Measurements from ENCODE around the gene PSMB3.
"Not testable (repeated sequence)": the region's sequence is repeated elsewhere in the genome, so short reads cannot be mapped to it uniquely, and the experiment has no call there.

The PSMB3 gene

DNA sequence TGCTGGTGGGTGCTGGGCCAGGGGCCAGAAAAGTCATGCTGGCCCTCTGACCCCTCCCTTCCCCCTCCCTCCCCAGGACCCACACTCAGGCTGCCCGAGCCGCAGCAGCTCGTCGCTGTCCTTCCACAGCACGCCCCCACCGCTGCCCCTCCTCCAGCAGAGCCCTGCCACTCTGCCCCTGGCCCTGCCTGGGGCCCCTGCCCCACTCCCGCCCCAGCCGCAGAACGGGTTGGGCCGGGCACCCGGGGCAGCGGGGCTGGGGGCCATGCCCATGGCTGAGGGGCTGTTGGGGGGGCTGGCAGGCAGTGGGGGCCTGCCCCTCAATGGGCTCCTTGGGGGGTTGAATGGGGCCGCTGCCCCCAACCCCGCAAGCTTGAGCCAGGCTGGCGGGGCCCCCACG lies 30.7 kb upstream of the PSMB3 start:
- H4K20me1 ChIP-seq (ENCODE audit: insufficient read depth, low read length): no peaks in the 10 kb centered on the region
- no peaks in the 10 kb centered on the region for H3K4me1 ChIP-seq (ENCODE audit: low read length)
- no peak for DNase-seq
- no peak overlapping the region for H3K4me3 ChIP-seq (ENCODE audit: low read length)
- H3F3A ChIP-seq (ENCODE audit: insufficient read depth, low read length): no peaks in the 10 kb centered on the region
- no peaks in the 10 kb centered on the region for H3K9me3 ChIP-seq (replicated peaks; ENCODE audit: insufficient read depth, low read length)
- no peak overlapping the region for H3K9ac ChIP-seq (ENCODE audit: low read length)
- H3K9me2 ChIP-seq (replicated peaks; ENCODE audit: insufficient read depth, low read length): no peaks in the 10 kb centered on the region
- H3K27me3 ChIP-seq (replicated peaks; ENCODE audit: insufficient read depth, low read length): no peaks in the 10 kb centered on the region
- H3K4me2 ChIP-seq (ENCODE audit: low read depth, low read length): no peak overlapping the region
- H3K79me2 ChIP-seq (ENCODE audit: low read length): no peaks in the 10 kb centered on the region
- no peaks in the 10 kb centered on the region for H3K36me3 ChIP-seq (replicated peaks; ENCODE audit: insufficient read depth, low read length)
- no peak overlapping the region for H3K27ac ChIP-seq (ENCODE audit: low read length)
- no peak overlapping the region for H2AFZ ChIP-seq (ENCODE audit: low read length)
- TF ChIP-seq EZH2 (optimal IDR thresholded peaks at IDR 0.05; ENCODE audit: low read depth, low read length) (no peak), EZH2phosphoT487 (IDR thresholded peaks at IDR 0.05; ENCODE audit: low read length) (no peak)
- TF ChIP-seq, protein P1, sequence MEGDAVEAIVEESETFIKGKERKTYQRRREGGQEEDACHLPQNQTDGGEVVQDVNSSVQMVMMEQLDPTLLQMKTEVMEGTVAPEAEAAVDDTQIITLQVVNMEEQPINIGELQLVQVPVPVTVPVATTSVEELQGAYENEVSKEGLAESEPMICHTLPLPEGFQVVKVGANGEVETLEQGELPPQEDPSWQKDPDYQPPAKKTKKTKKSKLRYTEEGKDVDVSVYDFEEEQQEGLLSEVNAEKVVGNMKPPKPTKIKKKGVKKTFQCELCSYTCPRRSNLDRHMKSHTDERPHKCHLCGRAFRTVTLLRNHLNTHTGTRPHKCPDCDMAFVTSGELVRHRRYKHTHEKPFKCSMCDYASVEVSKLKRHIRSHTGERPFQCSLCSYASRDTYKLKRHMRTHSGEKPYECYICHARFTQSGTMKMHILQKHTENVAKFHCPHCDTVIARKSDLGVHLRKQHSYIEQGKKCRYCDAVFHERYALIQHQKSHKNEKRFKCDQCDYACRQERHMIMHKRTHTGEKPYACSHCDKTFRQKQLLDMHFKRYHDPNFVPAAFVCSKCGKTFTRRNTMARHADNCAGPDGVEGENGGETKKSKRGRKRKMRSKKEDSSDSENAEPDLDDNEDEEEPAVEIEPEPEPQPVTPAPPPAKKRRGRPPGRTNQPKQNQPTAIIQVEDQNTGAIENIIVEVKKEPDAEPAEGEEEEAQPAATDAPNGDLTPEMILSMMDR (IDR thresholded peaks at IDR 0.05; ENCODE audit: low read length): no peak

DNA sequence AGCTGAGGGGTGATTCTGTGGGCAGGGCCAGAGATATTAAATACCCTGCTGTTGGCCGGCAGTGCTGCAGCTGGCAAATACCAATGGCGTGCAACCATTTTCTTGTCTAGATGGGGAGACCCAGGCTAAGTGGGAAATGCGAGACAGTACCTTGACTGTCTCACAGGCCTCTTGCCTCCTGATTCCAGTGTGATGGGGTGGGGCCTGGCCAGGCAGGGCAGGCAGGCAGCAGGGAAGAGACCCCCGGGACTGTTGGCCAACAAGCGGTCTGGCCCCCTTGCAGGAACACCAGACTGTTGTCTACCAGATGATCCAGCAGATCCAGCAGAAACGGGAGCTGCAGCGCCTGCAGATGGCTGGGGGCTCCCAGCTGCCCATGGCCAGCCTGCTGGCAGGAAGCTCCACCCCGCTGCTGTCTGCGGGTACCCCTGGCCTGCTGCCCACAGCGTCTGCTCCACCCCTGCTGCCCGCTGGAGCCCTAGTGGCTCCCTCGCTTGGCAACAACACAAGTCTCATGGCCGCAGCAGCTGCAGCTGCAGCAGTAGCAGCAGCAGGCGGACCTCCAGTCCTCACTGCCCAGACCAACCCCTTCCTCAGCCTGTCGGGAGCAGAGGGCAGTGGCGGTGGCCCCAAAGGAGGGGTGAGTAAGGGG lies 28.1 kb upstream of the PSMB3 start:
- TF ChIP-seq EZH2phosphoT487 (IDR thresholded peaks at IDR 0.05; ENCODE audit: low read length): no peak
- Histone ChIP-seq H3K4me1 (ENCODE audit: low read length) (no peaks in the 10 kb centered on the region), H3F3A (ENCODE audit: insufficient read depth, low read length) (peaks cover 15% of the 10 kb centered on the region), H2AFZ (ENCODE audit: low read length) (no peak overlapping the region), H3K9me3 (replicated peaks; ENCODE audit: insufficient read depth, low read length) (no peaks in the 10 kb centered on the region), H3K9me2 (replicated peaks; ENCODE audit: insufficient read depth, low read length) (no peaks in the 10 kb centered on the region), H3K4me3 (ENCODE audit: low read length) (no peak overlapping the region), H3K36me3 (replicated peaks; ENCODE audit: insufficient read depth, low read length) (no peaks in the 10 kb centered on the region), H3K9ac (ENCODE audit: low read length) (no peak overlapping the region), H3K27ac (ENCODE audit: low read length) (no peak overlapping the region), H3K4me2 (ENCODE audit: low read depth, low read length) (no peak overlapping the region), H4K20me1 (ENCODE audit: insufficient read depth, low read length) (no peaks in the 10 kb centered on the region), H3K27me3 (replicated peaks; ENCODE audit: insufficient read depth, low read length) (no peaks in the 10 kb centered on the region), H3K79me2 (ENCODE audit: low read length) (no peaks in the 10 kb centered on the region)
- no peak for DNase-seq

DNA sequence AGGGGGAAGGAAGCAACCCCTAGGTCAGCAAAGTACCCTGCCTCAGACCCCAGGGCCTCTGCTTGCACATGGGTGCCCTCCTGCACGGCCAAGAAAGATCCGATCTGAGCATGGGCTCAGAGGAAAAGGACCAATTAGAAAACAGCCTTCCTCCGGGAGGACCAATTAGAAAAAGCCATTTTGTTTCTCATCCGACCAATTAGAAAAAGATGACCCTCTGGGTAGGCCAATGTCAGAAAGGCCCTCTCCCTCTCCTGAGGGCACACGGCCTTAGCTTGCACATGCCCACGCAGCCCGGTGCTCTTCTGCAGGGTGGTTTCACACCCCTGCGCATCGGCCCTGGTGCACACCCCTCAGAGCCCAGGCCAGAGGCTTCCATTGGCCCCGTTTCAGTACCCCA lies 27.5 kb upstream of the PSMB3 start:
- no peaks in the 10 kb centered on the region for H3K79me2 ChIP-seq (ENCODE audit: low read length)
- no peaks in the 10 kb centered on the region for H3K4me1 ChIP-seq (ENCODE audit: low read length)
- H3K4me3 ChIP-seq (ENCODE audit: low read length): no peak overlapping the region
- peaks cover 19% of the 10 kb centered on the region for H3F3A ChIP-seq (ENCODE audit: insufficient read depth, low read length)
- no peaks in the 10 kb centered on the region for H3K27me3 ChIP-seq (replicated peaks; ENCODE audit: insufficient read depth, low read length)
- H3K9me2 ChIP-seq (replicated peaks; ENCODE audit: insufficient read depth, low read length): no peaks in the 10 kb centered on the region
- H2AFZ ChIP-seq (ENCODE audit: low read length): no peak overlapping the region
- H3K27ac ChIP-seq (ENCODE audit: low read length): no peak overlapping the region
- H3K36me3 ChIP-seq (replicated peaks; ENCODE audit: insufficient read depth, low read length): no peaks in the 10 kb centered on the region
- no peak overlapping the region for H3K4me2 ChIP-seq (ENCODE audit: low read depth, low read length)
- DNase-seq: no peak
- no peaks in the 10 kb centered on the region for H4K20me1 ChIP-seq (ENCODE audit: insufficient read depth, low read length)
- TF ChIP-seq, protein P1 (IDR thresholded peaks at IDR 0.05; ENCODE audit: low read length): no peak
- no peak for TF ChIP-seq EZH2phosphoT487 (IDR thresholded peaks at IDR 0.05; ENCODE audit: low read length)
- H3K9me3 ChIP-seq (replicated peaks; ENCODE audit: insufficient read depth, low read length): no peaks in the 10 kb centered on the region
- H3K9ac ChIP-seq (ENCODE audit: low read length): no peak overlapping the region

DNA sequence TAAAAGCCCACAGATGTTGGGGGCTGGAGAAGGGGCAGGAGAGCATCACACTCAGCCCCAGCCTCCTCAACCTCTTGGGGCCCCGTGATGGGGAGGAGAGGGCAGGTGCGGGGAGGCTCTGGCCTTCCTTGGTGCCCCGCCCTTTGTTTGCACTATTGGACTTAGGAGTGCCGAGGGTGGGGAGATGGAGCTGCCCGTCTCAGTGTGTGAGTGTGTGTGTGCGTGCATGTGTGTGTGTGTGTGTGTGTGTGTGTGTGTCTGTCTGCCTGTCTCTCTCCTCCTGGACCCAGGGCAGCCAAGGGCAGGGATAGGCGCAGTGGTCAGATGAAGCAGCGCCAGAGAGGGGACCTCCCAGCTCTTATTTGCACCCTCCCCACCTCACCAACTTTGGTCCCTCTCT lies 26.4 kb upstream of the PSMB3 start:
- not testable (repeated sequence) for H3K4me1 ChIP-seq (ENCODE audit: low read length); H3K27ac ChIP-seq (ENCODE audit: low read length); H3K4me3 ChIP-seq (ENCODE audit: low read length); H3K9ac ChIP-seq (ENCODE audit: low read length); H3K9me3 ChIP-seq (replicated peaks; ENCODE audit: insufficient read depth, low read length); H2AFZ ChIP-seq (ENCODE audit: low read length); H3K27me3 ChIP-seq (replicated peaks; ENCODE audit: insufficient read depth, low read length); DNase-seq; H4K20me1 ChIP-seq (ENCODE audit: insufficient read depth, low read length); H3K36me3 ChIP-seq (replicated peaks; ENCODE audit: insufficient read depth, low read length); H3K4me2 ChIP-seq (ENCODE audit: low read depth, low read length); H3K79me2 ChIP-seq (ENCODE audit: low read length); H3K9me2 ChIP-seq (replicated peaks; ENCODE audit: insufficient read depth, low read length)
- peaks cover 19% of the 10 kb centered on the region for H3F3A ChIP-seq (ENCODE audit: insufficient read depth, low read length)
